ENCODE results near the gene KNL1.
A peak's percentile ranks its signal among the peaks of the same experiment; 100 is the strongest.

Gene KNL1

DNA sequence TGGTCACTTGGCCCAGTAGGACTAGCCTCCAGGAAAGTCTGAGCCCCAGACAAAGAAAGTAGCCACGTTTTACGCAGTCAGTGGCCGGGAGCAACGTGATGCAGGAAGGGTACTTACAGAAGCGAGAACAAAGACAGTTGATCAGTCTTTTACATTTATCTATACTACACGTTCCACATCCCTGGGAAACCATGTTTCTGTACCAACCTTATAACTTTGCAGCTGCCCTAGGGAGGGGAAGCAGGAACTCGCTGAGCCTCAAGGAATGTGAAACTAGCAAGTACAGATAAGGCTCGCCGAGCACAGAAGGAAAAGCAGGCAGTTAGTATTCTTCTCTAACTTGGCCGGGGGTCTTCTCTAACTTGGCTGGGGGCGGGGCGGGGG, 3.4 kb upstream of the KNL1 start:
- peaks cover 14% of the 10 kb centered on the region for H3K4me1 ChIP-seq (ENCODE audit: control insufficient read depth, insufficient read depth, low read length)
- H3K27ac ChIP-seq (ENCODE audit: low read depth, low read length): no peak overlapping the region
- H3K27me3 ChIP-seq (ENCODE audit: control insufficient read depth, insufficient read depth, low read length): no peaks in the 10 kb centered on the region
- no peaks in the 10 kb centered on the region for H3K9me3 ChIP-seq (ENCODE audit: control insufficient read depth, insufficient read depth, low read depth, low read length)
- H3K9ac ChIP-seq (ENCODE audit: low read length): no peak overlapping the region
- peak overlapping the region; percentile 18; the same call in 1 of the 2 replicates for H3K4me3 ChIP-seq (ENCODE audit: low read depth, low read length)
- H3K36me3 ChIP-seq (ENCODE audit: control insufficient read depth, insufficient read depth, low read length): no peaks in the 10 kb centered on the region

DNA sequence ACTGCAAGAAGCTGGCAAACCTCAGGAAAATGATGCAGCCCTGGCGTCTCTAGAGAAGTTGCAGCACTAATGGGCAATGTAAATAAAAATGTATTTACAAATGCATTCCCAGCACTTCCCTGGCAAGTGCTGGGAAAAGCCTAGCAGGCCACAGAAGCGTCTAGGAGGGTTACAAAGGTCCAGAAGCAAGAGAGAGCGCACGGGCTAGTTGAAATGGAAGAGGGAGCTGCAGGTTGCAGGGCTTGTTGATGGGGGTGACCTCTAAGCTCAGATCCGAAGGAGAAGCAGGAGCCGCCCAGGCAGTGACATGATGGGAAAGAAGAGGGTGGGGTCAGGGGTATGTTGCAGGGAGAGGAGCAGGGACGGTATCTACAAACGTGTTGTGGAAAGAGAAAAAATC, 2.7 kb upstream of the KNL1 start:
- Histone ChIP-seq H3K4me3 (ENCODE audit: low read depth, low read length) (peak overlapping the region; percentile 8; the same call in 1 of the 2 replicates), H3K9ac (ENCODE audit: low read length) (no peak overlapping the region), H3K36me3 (ENCODE audit: control insufficient read depth, insufficient read depth, low read length) (no peaks in the 10 kb centered on the region), H3K4me1 (ENCODE audit: control insufficient read depth, insufficient read depth, low read length) (peaks cover 14% of the 10 kb centered on the region), H3K27ac (ENCODE audit: low read depth, low read length) (no peak overlapping the region), H3K9me3 (ENCODE audit: control insufficient read depth, insufficient read depth, low read depth, low read length) (no peaks in the 10 kb centered on the region), H3K27me3 (ENCODE audit: control insufficient read depth, insufficient read depth, low read length) (no peaks in the 10 kb centered on the region)

DNA sequence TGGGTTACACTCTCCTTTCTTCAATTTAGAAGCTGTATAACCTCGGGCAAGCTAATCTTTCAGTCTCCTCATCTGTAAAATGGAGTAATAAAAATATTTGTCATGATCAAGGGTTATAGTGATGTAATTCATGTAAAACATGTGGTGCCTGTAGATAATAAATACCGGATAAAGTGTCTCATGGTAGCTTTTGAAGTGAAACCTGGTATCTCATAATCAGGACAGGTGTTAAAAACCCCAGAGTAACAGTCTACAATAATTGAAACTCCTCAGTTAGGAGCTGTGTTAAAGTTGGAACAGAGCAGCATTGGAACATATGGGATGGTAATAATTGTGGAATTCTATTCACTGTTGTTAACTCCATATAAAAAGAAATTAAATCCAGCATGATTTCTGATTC, 884 bp upstream of the KNL1 start:
- H3K9ac ChIP-seq (ENCODE audit: low read length): no peak overlapping the region
- no peaks in the 10 kb centered on the region for H3K27me3 ChIP-seq (ENCODE audit: control insufficient read depth, insufficient read depth, low read length)
- H3K36me3 ChIP-seq (ENCODE audit: control insufficient read depth, insufficient read depth, low read length): no peaks in the 10 kb centered on the region
- H3K27ac ChIP-seq (ENCODE audit: low read depth, low read length): no peak overlapping the region
- H3K4me3 ChIP-seq (ENCODE audit: low read depth, low read length): no peak overlapping the region
- no peaks in the 10 kb centered on the region for H3K9me3 ChIP-seq (ENCODE audit: control insufficient read depth, insufficient read depth, low read depth, low read length)
- H3K4me1 ChIP-seq (ENCODE audit: control insufficient read depth, insufficient read depth, low read length): peaks cover 14% of the 10 kb centered on the region

DNA sequence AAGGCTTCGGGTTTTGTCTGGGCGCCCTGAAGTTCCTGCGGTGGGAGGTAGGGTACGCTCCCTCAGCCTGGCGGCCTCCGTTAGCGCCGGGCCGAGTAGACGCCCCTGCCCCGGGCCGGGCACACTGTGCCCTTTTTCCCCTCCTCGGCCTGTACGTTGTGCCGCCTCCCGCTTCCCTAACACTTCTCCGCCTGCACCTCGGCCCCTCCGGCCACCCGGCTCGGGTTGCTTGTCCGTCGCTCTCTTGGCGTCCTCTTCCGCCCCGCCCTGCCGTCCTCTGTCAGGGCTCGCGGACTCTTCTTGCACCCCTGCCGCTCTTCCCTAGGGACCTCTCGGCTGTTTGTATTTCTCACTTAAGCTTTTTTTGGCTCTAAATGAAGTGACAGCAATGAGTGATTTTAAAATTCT, 384 bp downstream of the KNL1 start:
- H3K4me1 ChIP-seq (ENCODE audit: control insufficient read depth, insufficient read depth, low read length): peaks cover 14% of the 10 kb centered on the region
- H3K9ac ChIP-seq (ENCODE audit: low read length): peak overlapping the region; percentile 97
- H3K9me3 ChIP-seq (ENCODE audit: control insufficient read depth, insufficient read depth, low read depth, low read length): no peaks in the 10 kb centered on the region
- H3K27me3 ChIP-seq (ENCODE audit: control insufficient read depth, insufficient read depth, low read length): no peaks in the 10 kb centered on the region
- peak overlapping the region; percentile 98 for H3K27ac ChIP-seq (ENCODE audit: low read depth, low read length)
- no peaks in the 10 kb centered on the region for H3K36me3 ChIP-seq (ENCODE audit: control insufficient read depth, insufficient read depth, low read length)
- peak overlapping the region; percentile 94 for H3K4me3 ChIP-seq (ENCODE audit: low read depth, low read length)

DNA sequence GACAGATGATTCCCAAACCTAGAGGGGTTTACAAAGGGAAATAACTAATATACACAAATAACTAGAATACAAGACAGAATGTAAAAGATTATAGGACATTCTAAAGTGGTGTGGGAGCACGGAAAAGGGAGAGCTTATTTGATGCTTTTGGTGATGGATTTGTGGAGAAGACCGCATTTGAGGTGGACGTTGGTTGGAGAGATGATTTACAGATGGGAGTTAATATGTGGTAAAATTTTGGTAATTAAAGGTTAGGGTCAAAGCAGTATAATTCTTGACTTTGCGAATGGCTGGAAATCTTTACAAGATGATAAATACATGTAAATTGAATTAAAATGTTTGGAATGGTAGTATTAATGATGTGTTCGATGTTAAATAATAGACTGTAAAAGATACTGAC, 1.2 kb downstream of the KNL1 start:
- peak overlapping the region; percentile 94 for H3K4me3 ChIP-seq (ENCODE audit: low read depth, low read length)

DNA sequence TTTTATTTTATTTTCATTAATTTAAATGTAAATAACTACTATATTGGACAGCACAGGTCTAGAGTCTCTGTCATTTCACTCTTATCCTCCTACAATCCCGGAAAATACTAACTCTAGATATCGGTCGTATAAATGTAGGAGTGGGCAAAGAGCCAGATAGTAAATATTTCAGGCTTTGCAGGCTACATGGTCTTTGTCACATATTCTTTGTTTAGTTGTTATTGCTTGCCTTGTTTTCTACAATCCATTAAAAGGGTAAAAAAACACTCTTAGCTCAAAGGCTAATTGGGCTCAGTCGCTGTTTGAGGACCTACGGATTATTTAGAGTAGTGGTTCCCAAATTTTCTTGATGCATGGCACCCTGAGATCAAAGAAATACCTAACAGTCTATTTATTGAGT, 1.7 kb downstream of the KNL1 start:
- H3K27ac ChIP-seq (ENCODE audit: low read depth, low read length): no peak overlapping the region
- H3K9ac ChIP-seq (ENCODE audit: low read length): no peak overlapping the region
- no peak overlapping the region for H3K4me3 ChIP-seq (ENCODE audit: low read depth, low read length)
- H3K27me3 ChIP-seq (ENCODE audit: control insufficient read depth, insufficient read depth, low read length): no peaks in the 10 kb centered on the region
- no peaks in the 10 kb centered on the region for H3K9me3 ChIP-seq (ENCODE audit: control insufficient read depth, insufficient read depth, low read depth, low read length)
- peaks cover 11% of the 10 kb centered on the region for H3K4me1 ChIP-seq (ENCODE audit: control insufficient read depth, insufficient read depth, low read length)
- H3K36me3 ChIP-seq (ENCODE audit: control insufficient read depth, insufficient read depth, low read length): no peaks in the 10 kb centered on the region

More for the DNA sequence above, 1.2 kb downstream of the KNL1 start:
- no peak overlapping the region for H3K27ac ChIP-seq (ENCODE audit: low read depth, low read length)
- no peaks in the 10 kb centered on the region for H3K9me3 ChIP-seq (ENCODE audit: control insufficient read depth, insufficient read depth, low read depth, low read length)
- H3K27me3 ChIP-seq (ENCODE audit: control insufficient read depth, insufficient read depth, low read length): no peaks in the 10 kb centered on the region
- H3K9ac ChIP-seq (ENCODE audit: low read length): peak overlapping the region; percentile 97
- no peaks in the 10 kb centered on the region for H3K36me3 ChIP-seq (ENCODE audit: control insufficient read depth, insufficient read depth, low read length)
- H3K4me1 ChIP-seq (ENCODE audit: control insufficient read depth, insufficient read depth, low read length): peaks cover 14% of the 10 kb centered on the region

DNA sequence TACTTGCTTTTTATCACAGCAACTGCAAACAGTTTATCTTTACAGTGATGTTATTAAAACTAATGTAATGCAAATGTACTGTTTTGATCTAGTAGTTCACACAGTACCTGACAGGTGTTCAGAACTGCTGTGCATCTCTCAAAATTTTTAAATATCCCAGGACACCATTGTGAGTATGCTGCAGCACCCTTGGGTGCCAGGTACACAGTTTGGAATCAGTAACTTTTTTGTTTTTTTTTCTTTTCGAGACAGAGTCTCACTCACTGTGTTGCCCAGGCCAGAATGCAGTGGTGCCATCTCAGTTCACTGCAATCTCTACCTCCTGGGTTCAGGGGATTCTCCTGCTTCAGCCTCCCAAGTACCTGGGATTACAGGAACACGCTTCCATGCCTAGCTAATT, 3.0 kb downstream of the KNL1 start:
- Histone ChIP-seq H3K4me1 (ENCODE audit: control insufficient read depth, insufficient read depth, low read length) (peaks cover 5% of the 10 kb centered on the region; the same call in 1 of the 2 replicates), H3K9me3 (ENCODE audit: control insufficient read depth, insufficient read depth, low read depth, low read length) (no peaks in the 10 kb centered on the region), H3K27me3 (ENCODE audit: control insufficient read depth, insufficient read depth, low read length) (no peaks in the 10 kb centered on the region), H3K9ac (ENCODE audit: low read length) (no peak overlapping the region), H3K27ac (ENCODE audit: low read depth, low read length) (no peak overlapping the region), H3K36me3 (ENCODE audit: control insufficient read depth, insufficient read depth, low read length) (no peaks in the 10 kb centered on the region), H3K4me3 (ENCODE audit: low read depth, low read length) (no peak overlapping the region)

DNA sequence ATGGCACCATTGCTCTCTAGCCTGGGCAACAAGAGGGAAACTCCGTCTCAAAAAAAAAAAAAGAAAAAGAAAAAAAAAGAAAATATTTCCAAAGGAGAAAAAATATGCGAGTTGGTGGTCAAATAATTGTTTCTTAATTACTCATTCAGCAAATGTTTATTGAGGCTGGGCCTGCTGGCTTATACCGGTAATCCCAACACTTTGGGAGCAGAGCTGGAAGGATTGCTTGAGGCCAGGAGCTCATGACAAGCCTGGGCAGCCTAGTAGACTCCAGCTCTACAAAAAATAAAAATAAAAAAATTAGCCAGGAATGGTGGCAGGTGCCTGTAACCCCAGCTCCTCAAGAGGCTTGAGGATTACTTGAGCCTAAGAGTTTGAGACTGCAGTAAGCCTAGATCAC, 4.1 kb downstream of the KNL1 start:
- no peaks in the 10 kb centered on the region for H3K36me3 ChIP-seq (ENCODE audit: control insufficient read depth, insufficient read depth, low read length)
- no peak overlapping the region for H3K27ac ChIP-seq (ENCODE audit: low read depth, low read length)
- no peak overlapping the region for H3K4me3 ChIP-seq (ENCODE audit: low read depth, low read length)
- no peak overlapping the region for H3K9ac ChIP-seq (ENCODE audit: low read length)
- no peaks in the 10 kb centered on the region for H3K9me3 ChIP-seq (ENCODE audit: control insufficient read depth, insufficient read depth, low read depth, low read length)
- no peaks in the 10 kb centered on the region for H3K27me3 ChIP-seq (ENCODE audit: control insufficient read depth, insufficient read depth, low read length)
- peaks cover 5% of the 10 kb centered on the region; the same call in 1 of the 2 replicates for H3K4me1 ChIP-seq (ENCODE audit: control insufficient read depth, insufficient read depth, low read length)

DNA sequence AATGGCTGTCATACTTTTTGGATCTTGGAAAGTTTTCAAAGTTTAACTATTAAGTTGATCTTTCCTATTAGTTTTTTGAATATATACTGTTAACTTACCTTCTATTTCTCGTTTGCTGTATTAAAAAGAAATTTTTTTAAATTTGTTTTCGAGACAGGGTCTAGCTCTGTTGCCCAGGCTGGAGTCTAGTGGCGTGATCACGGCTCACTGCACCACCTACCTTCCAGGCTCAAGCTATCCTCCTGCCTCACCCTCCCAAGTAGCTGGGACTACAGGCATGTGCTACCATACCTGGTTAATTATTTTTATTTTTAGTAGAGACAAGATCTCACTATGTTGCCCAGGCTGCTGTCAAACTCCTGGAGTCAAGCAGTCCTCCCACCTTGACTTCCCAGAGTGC, 4.6 kb downstream of the KNL1 start:
- Histone ChIP-seq H3K27ac (ENCODE audit: low read depth, low read length) (no peak overlapping the region), H3K9ac (ENCODE audit: low read length) (no peak overlapping the region), H3K27me3 (ENCODE audit: control insufficient read depth, insufficient read depth, low read length) (no peaks in the 10 kb centered on the region), H3K9me3 (ENCODE audit: control insufficient read depth, insufficient read depth, low read depth, low read length) (no peaks in the 10 kb centered on the region), H3K36me3 (ENCODE audit: control insufficient read depth, insufficient read depth, low read length) (no peaks in the 10 kb centered on the region), H3K4me1 (ENCODE audit: control insufficient read depth, insufficient read depth, low read length) (peaks cover 5% of the 10 kb centered on the region; the same call in 1 of the 2 replicates), H3K4me3 (ENCODE audit: low read depth, low read length) (no peak overlapping the region)

DNA sequence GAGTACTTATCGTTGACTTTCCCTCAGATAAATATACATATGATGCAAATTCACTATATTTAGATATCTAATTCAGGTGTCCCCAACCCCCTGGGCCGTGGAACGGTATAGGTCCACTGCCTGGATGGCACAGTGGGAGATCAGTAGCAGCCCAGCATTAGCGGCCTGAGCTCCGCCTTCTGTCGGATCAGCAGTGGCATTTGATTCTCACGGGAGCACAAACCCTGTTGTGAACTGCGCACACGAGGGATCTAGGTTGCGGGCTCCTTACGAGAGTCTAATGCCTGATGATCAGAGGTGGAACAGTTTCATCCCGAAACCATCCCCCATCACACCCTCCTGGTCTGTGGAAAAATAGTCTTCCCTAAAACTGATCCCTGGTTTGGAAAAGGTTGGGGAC, 6.9 kb downstream of the KNL1 start:
- no peaks in the 10 kb centered on the region for H3K27me3 ChIP-seq (ENCODE audit: control insufficient read depth, insufficient read depth, low read length)
- H3K9ac ChIP-seq (ENCODE audit: low read length): no peak overlapping the region
- no peaks in the 10 kb centered on the region for H3K36me3 ChIP-seq (ENCODE audit: control insufficient read depth, insufficient read depth, low read length)
- H3K27ac ChIP-seq (ENCODE audit: low read depth, low read length): no peak overlapping the region
- no peaks in the 10 kb centered on the region for H3K9me3 ChIP-seq (ENCODE audit: control insufficient read depth, insufficient read depth, low read depth, low read length)
- no peak overlapping the region for H3K4me3 ChIP-seq (ENCODE audit: low read depth, low read length)
- no peaks in the 10 kb centered on the region for H3K4me1 ChIP-seq (ENCODE audit: control insufficient read depth, insufficient read depth, low read length)

DNA sequence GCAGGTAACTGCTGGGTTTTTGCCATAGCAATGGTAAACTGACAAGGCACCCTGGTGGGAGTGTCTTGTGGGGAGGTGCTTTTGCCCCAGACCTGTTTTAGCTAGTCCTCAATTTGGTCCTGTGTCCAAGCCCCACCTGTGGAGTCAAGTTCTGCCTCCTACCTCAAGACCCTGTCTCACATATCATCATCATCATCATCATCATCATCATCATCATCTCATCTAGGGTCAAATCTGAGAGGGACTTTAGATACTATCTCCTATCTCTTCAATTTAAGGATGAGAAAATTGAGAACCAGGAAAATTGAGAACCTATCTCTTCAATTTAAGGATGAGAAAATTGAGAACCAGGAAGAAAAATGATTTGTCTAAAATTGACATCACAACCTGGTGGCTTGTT, 9.9 kb downstream of the KNL1 start:
- Histone ChIP-seq H3K36me3 (ENCODE audit: control insufficient read depth, insufficient read depth, low read length) (peaks cover 4% of the 10 kb centered on the region; the same call in 1 of the 2 replicates), H3K27ac (ENCODE audit: low read depth, low read length) (no peak overlapping the region), H3K9ac (ENCODE audit: low read length) (no peak overlapping the region), H3K4me3 (ENCODE audit: low read depth, low read length) (no peak overlapping the region), H3K9me3 (ENCODE audit: control insufficient read depth, insufficient read depth, low read depth, low read length) (no peaks in the 10 kb centered on the region), H3K4me1 (ENCODE audit: control insufficient read depth, insufficient read depth, low read length) (no peaks in the 10 kb centered on the region), H3K27me3 (ENCODE audit: control insufficient read depth, insufficient read depth, low read length) (no peaks in the 10 kb centered on the region)

DNA sequence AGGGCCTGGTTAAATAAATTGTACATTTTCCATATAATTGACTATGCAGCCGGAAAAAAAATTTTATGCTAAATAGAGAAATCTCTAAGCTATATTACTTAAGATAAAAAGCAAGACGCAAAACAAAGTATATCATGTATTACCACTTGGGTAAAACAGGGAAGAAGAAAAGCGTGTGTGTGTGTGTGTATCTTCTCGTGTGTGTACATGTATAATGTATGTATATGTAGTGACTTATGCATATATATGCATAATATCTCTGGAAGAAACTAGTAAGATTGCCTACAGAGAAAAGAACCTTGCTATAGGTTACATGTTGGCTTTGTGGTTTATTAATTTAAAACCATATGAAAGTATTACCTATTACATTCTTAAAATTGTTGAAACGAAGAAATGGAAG, 19.0 kb downstream of the KNL1 start:
- Histone ChIP-seq H3K36me3 (ENCODE audit: control insufficient read depth, insufficient read depth, low read length) (peaks cover 6% of the 10 kb centered on the region; the same call in 1 of the 2 replicates), H3K27me3 (ENCODE audit: control insufficient read depth, insufficient read depth, low read length) (no peaks in the 10 kb centered on the region), H3K4me1 (ENCODE audit: control insufficient read depth, insufficient read depth, low read length) (no peaks in the 10 kb centered on the region), H3K4me3 (ENCODE audit: low read depth, low read length) (no peak overlapping the region), H3K9ac (ENCODE audit: low read length) (no peak overlapping the region), H3K27ac (ENCODE audit: low read depth, low read length) (no peak overlapping the region), H3K9me3 (ENCODE audit: control insufficient read depth, insufficient read depth, low read depth, low read length) (no peaks in the 10 kb centered on the region)

Measured in HUES6 (cell line).